B cell (primary cell): ENCODE data around the gene CDH13. TPM values are rescaled to one million over a fixed set of nuclear protein-coding genes. Genes with fewer than 3 reads are reported as not detected.

ENCODE experiments used
- ATAC-seq: fragments of 200-7000 bp; cut with Tn5 transposase; one replicate; pipeline ENCODE4 v1.10.0; 2021; ENCODE audit warnings: low read depth, mild to moderate bottlenecking, moderate number of reproducible peaks, moderate library complexity
- CTCF ChIA-PET: fragments of 350-600 bp; sonication (Branson Sonifier 250); formaldehyde crosslinking; loops from one replicate; lab custom pipeline; 2021; ENCODE audit warnings: antibody characterized with exemption, inconsistent platforms; lab: Charles Lee
- POLR2A ChIA-PET: fragments of 350-600 bp; sonication (Branson Sonifier 250); formaldehyde crosslinking; loops from one replicate; lab custom pipeline; 2021; ENCODE audit warnings: antibody characterized with exemption; lab: Charles Lee
- DNase-seq: peaks from one replicate; pipeline ENCODE4 v3.0.0; 2013
- H2AFZ ChIP-seq: 2 replicates; pipeline ENCODE4 v1.6.1; 2012; ENCODE audit warnings: mild to moderate bottlenecking, low read depth, low read length; ENCODE audit not compliant: insufficient read depth, poor library complexity, severe bottlenecking
- H3K27ac ChIP-seq, 2 donors: 1 replicate in 1 of 2; 2 replicates in 1 of 2; pipeline ENCODE4 v1.5.1; 2012 to 2013; ENCODE audit warnings: low read length in 2 of 2, mild to moderate bottlenecking in 2 of 2, moderate library complexity in 1 of 2
- H3K27me3 ChIP-seq, 4 experiments: fragments of 200-600 bp in 1 of 4; sonication (generic) in 1 of 4; replicated peaks in 1 of 4; 1 replicate in 2 of 4; 2 replicates in 2 of 4; pipeline versions ENCODE4 v1.6.1 to v1.7.0; 2013 to 2016; ENCODE audit warnings: low read length in 3 of 4, mild to moderate bottlenecking in 2 of 4, mixed read lengths in 1 of 4, moderate library complexity in 1 of 4; ENCODE audit not compliant: insufficient read depth in 4 of 4, control insufficient read depth in 3 of 4; ENCODE audit errors: control extremely low read depth in 1 of 4
- H3K36me3 ChIP-seq, 2 experiments: replicated peaks in 1 of 2; 1 replicate in 1 of 2; 2 replicates in 1 of 2; pipeline versions ENCODE4 v1.6.1 to v1.7.1; 2013; ENCODE audit warnings: low read length in 1 of 2; ENCODE audit not compliant: insufficient read depth in 2 of 2, control insufficient read depth in 1 of 2; ENCODE audit errors: control extremely low read depth in 1 of 2, extremely low read depth in 1 of 2
- H3K4me1 ChIP-seq, 2 donors: fragments of 200-600 bp in 1 of 2; sonication (generic) in 1 of 2; 1 replicate in 1 of 2; 2 replicates in 1 of 2; pipeline versions ENCODE4 v1.5.1 to v1.6.1; 2013 to 2017; ENCODE audit warnings: low read length in 2 of 2; ENCODE audit not compliant: control insufficient read depth in 2 of 2, insufficient read depth in 2 of 2
- H3K4me2 ChIP-seq: replicated peaks from 2 replicates; pipeline ENCODE3; 2012; ENCODE audit warnings: mild to moderate bottlenecking, low read depth, low read length; ENCODE audit not compliant: poor library complexity, severe bottlenecking
- H3K4me3 ChIP-seq, 5 experiments: fragments of 200-600 bp in 1 of 5; sonication (generic) in 1 of 5; 1 replicate in 3 of 5; 2 replicates in 2 of 5; pipeline versions ENCODE4 v1.5.1 to v1.7.0; 2011 to 2016; ENCODE audit warnings: low read length in 4 of 5, mild to moderate bottlenecking in 4 of 5, low read depth in 2 of 5, control low read depth in 1 of 5, moderate library complexity in 1 of 5; ENCODE audit not compliant: insufficient read depth in 1 of 5; ENCODE audit errors: control extremely low read depth in 1 of 5, extremely low read depth in 1 of 5
- H3K79me2 ChIP-seq: fragments of 200-600 bp; sonication (generic); one replicate; pipeline ENCODE4 v1.6.0; 2016; ENCODE audit warnings: low read length; ENCODE audit not compliant: control insufficient read depth, insufficient read depth
- H3K9ac ChIP-seq: fragments of 200-600 bp; sonication (generic); 2 replicates; pipeline ENCODE4 v1.6.1; 2017; ENCODE audit warnings: mild to moderate bottlenecking, low read length, moderate library complexity
- H3K9me3 ChIP-seq, 3 donors: one replicate each; pipeline versions ENCODE4 v1.6.1 to v1.7.1; 2013; ENCODE audit warnings: low read length in 2 of 3; ENCODE audit not compliant: control insufficient read depth in 2 of 3, insufficient read depth in 1 of 3; ENCODE audit errors: control extremely low read depth in 1 of 3
- H4K20me1 ChIP-seq: 2 replicates; pipeline ENCODE4 v1.6.0; 2012; ENCODE audit warnings: mild to moderate bottlenecking, low read length; ENCODE audit not compliant: insufficient read depth, control insufficient read depth, poor library complexity, severe bottlenecking
- H3K27ac Mint-ChIP-seq: one replicate; pipeline ENCODE4 v1.8.0; 2021; ENCODE audit warnings: mixed read lengths
- H3K27me3 Mint-ChIP-seq: one replicate; pipeline ENCODE4 v1.8.0; 2021; ENCODE audit warnings: mixed read lengths
- H3K4me1 Mint-ChIP-seq: one replicate; pipeline ENCODE4 v1.8.0; 2021; ENCODE audit warnings: mixed read lengths
- H3K4me3 Mint-ChIP-seq: one replicate; pipeline ENCODE4 v1.8.0; 2021; ENCODE audit warnings: mixed read lengths
- H3K9me3 Mint-ChIP-seq: one replicate; pipeline ENCODE4 v1.8.0; 2022; ENCODE audit warnings: mixed read lengths; ENCODE audit not compliant: insufficient read depth
- CTCF ChIP-seq: fragments of 200-600 bp; IDR thresholded peaks from one replicate; pipeline ENCODE4 v1.8.0; 2022; ENCODE audit warnings: antibody characterized with exemption, mild to moderate bottlenecking
- EZH2 ChIP-seq: IDR thresholded peaks from 2 replicates; pipeline ENCODE4 v1.6.1; 2012; ENCODE audit warnings: borderline replicate concordance, low read depth, mild to moderate bottlenecking, moderate library complexity, low read length; ENCODE audit not compliant: insufficient read depth, poor library complexity, severe bottlenecking
- WGBS: methylation state at CpG from one replicate; pipeline ENCODE4 v1.1.5; 2013; ENCODE audit warnings: missing lambda C conversion rate; ENCODE audit not compliant: insufficient coverage; 5-methylcytosine and 5-hydroxymethylcytosine counted together
- intact Hi-C: fragments of 100-400 bp; cut with micrococcal nuclease; formaldehyde crosslinking; loops from one replicate; pipeline ENCODE4 v1.10.0; 2022
- polyA plus RNA-seq: library from polyadenylated mRNA; depleted of rRNA; stranded (reverse); fragments of >200 nt; gene quantifications from 2 replicates; pipeline ENCODE4 v1.2.3, GENCODE V29; 2012
- total RNA-seq, 2 donors: library from RNA; stranded (reverse); fragments of 120-200 nt in 1 of 2; gene quantifications; 1 replicate in 1 of 2; 2 replicates in 1 of 2; pipeline versions ENCODE4 v1.2.3 to v1.2.4, GENCODE V29; 2013 to 2022

Gene CDH13
- total and polyA plus RNA-seq, 2 donors (not counting 1 experiment from before 2014, with no cell fraction given), result not detected

GRCh38 chr16:83201748-83202147, 575.0 kb downstream of the CDH13 start:
- ChIA-PET CTCF (interaction anchor here (0.6 kb wide), 1 partner anchor 77 kb away, joined by 3 read pairs; no protein-coding TSS in a partner anchor), POLR2A (no interaction called here)
- 97% methylated on average over 6 of the region's 9 CpGs for WGBS
- Histone ChIP-seq H3K79me2 (no peaks in the 10 kb centered on the region), H3K9me3 (peaks cover 0 to 4% (median under 1%) of the 10 kb centered on the region in 3 donors), H3K27ac (no peak overlapping the region), H3K4me2 (no peak overlapping the region), H3K9ac (no peak overlapping the region), H3K4me1 (no peaks in the 10 kb centered on the region), H3K36me3 (no peaks in the 10 kb centered on the region), H3K4me3 (no peak overlapping the region), H4K20me1 (no peaks in the 10 kb centered on the region), H2AFZ (no peak overlapping the region), H3K27me3 (no peaks in the 10 kb centered on the region)
- ATAC-seq (no peak), DNase-seq (no peak)
- no peaks in the 10 kb centered on the region for H3K9me3 Mint-ChIP-seq
- intact Hi-C loops, result no loop called here
- no peak overlapping the region for H3K27ac Mint-ChIP-seq
- TF ChIP-seq EZH2 (no peak), CTCF (no peak)
- H3K4me1 Mint-ChIP-seq, result no peaks in the 10 kb centered on the region
- H3K27me3 Mint-ChIP-seq, result no peaks in the 10 kb centered on the region
- H3K4me3 Mint-ChIP-seq, result no peak overlapping the region

GRCh38 chr16:83205896-83206295, 579.1 kb downstream of the CDH13 start:
- H3K4me1 ChIP-seq, result no peaks in the 10 kb centered on the region
- Mint-ChIP-seq H3K4me3 (no peak overlapping the region), H3K27me3 (no peaks in the 10 kb centered on the region), H3K9me3 (no peaks in the 10 kb centered on the region), H3K4me1 (no peaks in the 10 kb centered on the region), H3K27ac (no peak overlapping the region)
- no peaks in the 10 kb centered on the region for H4K20me1 ChIP-seq
- CTCF ChIA-PET, result no interaction called here
- DNase-seq, result no peak
- TF ChIP-seq CTCF (no peak), EZH2 (no peak)
- no peak overlapping the region for H3K27ac ChIP-seq
- 94% methylated on average over 3 of the region's 6 CpGs for WGBS
- H3K9ac ChIP-seq, result no peak overlapping the region
- H3K4me3 ChIP-seq, result no peak overlapping the region
- no peak for ATAC-seq
- no peak overlapping the region for H3K4me2 ChIP-seq
- POLR2A ChIA-PET, result no interaction called here
- intact Hi-C loops, result no loop called here
- no peaks in the 10 kb centered on the region for H3K9me3 ChIP-seq
- H3K27me3 ChIP-seq, result no peaks in the 10 kb centered on the region
- H3K79me2 ChIP-seq, result no peaks in the 10 kb centered on the region
- H2AFZ ChIP-seq, result no peak overlapping the region
- H3K36me3 ChIP-seq, result no peaks in the 10 kb centered on the region
